ENCODE measurements around the gene CMC1.
A peak's percentile ranks its signal among the peaks of the same experiment; 100 is the strongest.
"Not testable (repeated sequence)": the region's sequence is repeated elsewhere in the genome, so short reads cannot be mapped to it uniquely, and the experiment has no call there.

Gene CMC1, protein sequence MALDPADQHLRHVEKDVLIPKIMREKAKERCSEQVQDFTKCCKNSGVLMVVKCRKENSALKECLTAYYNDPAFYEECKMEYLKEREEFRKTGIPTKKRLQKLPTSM

DNA sequence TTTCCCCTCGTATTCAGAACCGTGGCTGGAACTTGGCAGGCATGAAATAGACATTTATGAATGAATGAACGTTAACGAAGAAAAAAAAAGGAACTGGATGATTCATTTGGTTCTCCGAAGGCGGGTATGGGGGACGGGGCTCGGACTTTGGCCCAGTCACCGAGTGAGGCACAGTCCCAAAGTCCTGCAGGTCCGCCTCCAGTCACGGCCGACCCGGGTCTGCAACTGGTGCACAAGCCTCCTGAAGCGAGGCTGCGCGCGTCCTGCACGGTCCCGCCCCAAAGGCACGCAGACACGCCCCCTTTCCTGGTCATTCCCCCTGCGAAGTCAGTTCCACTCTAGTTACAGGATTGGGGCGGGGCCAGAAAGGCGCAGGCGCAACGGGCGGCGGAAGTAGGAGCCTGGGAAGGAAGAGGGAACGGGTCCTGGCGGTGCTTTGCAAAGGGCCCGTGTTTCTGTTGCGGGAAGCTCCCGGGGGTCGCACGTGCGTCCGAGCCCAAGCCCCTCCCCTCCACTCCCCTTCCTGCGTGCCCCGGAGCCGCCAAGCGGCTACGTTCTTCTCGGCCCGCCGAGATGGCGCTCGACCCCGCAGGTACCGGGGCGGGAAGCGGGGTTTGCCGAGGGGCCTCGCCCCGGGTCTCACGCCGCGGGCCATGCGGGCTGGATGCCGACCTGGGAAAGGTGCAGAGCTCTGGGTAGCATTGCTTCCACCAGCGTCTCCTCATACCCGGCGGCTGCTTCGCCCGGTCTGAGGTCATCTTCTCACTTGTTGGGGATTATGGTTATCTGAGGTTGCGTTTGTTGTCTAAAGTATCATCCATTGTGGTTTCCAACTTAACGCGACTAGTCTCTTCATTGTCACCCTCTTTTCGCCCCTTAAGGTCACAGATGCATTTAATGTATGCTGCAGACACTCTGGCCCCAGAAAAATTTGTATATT, at the start of gene CMC1:
TSS of gene CMC1 (plus strand) at position 399 of the 940 bp plus-strand sequence. CDS start at position 574, 175 bp downstream.
- peak within 1 kb of the TSS; percentile 85 to 100 (median 92) for H3K4me3 ChIP-seq

DNA sequence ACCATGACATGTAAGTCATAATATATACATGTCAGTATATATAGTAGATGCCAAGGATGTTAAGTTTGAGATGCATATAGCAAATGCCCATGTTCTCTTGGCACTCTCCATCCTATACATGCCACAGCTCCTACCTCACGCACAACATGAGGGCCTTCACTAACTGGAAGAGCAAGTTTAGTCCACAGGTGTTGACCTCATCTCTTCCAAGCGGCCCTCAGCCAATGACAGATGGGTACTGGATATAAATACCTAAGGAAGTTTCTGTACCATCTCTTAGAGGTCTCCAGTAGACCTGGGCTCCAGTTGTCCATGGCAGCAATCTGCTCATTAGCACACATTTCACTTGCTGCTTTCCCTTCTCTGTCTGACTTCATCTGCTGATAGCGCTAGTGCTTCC, 43.3 kb upstream of the CMC1 start:
- H3K4me3 ChIP-seq, result no peak overlapping the region
- H3K27ac ChIP-seq, result no peak overlapping the region

More for the DNA sequence above, at the start of gene CMC1:
- peak within 1 kb of the TSS in 20 of 21 experiments; percentile 79 to 94 (median 89) for H3K27ac ChIP-seq

DNA sequence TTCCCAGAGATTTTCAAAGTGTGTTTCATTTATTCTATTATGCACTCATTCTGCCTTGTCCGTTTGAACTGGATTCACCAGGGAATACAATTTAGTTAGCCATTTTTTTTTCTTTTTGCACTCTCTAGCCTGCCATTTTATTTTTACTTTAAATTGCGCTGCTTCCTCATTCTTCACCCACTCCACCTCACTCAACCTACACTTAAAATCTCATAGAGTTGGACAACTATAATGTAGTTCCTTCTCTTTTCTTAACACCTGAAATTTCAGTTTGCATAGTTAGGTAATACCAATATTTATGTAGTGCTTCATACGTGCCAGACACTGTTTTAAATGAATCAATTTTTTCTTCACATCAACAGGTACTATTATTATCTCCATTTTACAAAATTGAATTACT, 42.4 kb upstream of the CMC1 start:
- Histone ChIP-seq H3K4me3 (no peak overlapping the region), H3K27ac (no peak overlapping the region)

DNA sequence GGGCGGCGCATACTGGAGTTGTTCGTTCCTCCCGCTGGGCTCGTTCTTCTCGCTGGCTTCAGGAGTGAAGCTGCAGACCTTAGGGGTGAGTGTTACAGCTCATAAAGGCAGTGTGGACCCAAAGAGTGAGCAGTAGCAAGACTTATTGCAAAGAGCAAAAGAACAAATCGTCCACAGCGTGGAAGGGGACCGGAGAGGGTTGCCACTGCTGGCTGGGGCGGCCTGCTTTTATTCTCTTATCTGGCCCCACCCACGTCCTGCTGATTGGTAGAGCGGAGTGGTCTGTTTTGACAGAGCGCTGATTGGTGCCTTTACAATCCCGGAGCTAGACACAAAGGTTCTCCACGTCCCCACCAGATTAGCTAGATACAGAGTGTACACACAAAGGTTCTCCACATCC, 41.8 kb upstream of the CMC1 start:
- not testable (repeated sequence) for H3K27ac ChIP-seq, H3K4me3 ChIP-seq

DNA sequence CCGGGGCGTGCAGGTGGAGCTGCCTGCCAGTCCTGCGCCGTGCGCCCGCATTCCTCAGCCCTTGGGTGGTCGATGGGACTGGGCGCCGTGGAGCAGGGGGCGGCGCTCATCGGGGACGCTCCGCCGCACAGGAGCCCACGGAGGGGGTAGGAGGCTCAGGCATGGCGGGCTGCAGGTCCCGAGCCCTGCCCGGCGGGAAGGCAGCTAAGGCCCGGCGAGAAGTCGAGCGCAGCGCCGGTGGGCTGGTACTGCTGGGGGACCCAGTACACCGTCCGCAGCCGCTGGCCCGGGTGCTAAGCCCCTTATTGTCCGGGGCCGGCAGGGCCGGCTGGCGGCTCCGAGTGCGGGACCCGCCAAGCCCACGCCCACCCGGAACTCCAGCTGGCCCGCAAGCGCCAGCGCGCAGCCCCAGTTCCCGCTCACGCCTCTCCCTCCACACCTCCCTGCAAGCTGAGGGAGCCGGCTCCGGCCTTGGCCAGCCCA, 41.0 kb upstream of the CMC1 start:
- peak overlapping the region in 3 of 7 experiments; percentile 23 to 26 (median 23) for H3K4me3 ChIP-seq
- peak overlapping the region in 3 of 21 experiments; percentile 1 to 29 (median 16) for H3K27ac ChIP-seq

DNA sequence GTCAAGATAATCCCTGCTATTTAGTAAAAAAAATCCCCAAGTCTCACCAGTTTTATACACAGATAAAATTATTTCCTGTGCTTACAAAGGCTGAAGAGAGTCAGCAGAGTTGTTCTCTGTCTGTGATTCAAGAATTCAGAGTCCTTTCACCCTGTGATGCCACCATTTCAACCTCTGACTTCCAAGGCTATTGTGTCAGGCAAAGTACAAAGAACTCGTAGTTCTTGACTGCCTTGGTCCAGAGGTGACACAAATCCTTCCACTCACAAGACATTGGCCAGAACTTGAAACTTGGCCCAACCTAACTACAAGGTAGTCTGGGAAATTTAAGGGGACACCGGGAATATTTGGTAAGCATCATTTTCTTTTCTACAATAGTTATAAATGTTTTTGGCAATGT, 34.9 kb upstream of the CMC1 start:
- H3K27ac ChIP-seq, result peak overlapping the region in 1 of 21 experiments; percentile 48
- H3K4me3 ChIP-seq, result no peak overlapping the region

DNA sequence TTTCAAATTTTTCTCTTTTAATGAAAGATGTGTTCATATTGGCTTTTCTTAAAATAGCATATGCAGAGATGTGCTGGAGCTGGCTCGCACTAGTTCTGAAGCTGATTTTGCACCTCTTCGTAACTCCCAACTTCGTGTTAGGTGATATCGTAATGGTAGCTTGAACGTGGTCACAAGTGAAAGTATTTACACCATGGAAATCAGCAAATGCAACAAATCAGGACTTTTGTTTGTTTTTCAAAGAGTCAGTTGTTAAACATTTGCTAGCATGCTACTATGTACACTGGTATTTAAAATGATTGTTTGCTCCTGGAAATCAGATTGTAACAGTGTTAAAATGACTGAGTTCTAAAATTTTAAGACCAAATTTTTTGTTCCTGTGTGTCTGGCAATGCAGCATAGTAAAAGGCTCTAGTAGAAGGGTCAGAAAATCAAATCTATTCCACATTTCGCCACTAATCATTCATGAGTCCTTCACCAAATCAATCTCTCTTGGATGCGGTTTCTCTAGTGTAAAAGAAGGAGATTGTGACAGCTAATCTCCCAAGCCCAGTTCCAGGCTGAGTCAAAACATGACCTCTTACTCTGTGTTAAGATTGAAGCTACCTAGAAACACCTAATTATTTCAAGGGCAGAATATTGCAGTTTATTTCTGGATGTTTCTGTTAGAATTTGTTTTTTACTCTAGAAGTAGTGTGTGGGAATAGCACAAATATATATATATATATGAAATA, 34.3 kb upstream of the CMC1 start:
- H3K27ac ChIP-seq, result no peak overlapping the region
- no peak overlapping the region for H3K4me3 ChIP-seq

DNA sequence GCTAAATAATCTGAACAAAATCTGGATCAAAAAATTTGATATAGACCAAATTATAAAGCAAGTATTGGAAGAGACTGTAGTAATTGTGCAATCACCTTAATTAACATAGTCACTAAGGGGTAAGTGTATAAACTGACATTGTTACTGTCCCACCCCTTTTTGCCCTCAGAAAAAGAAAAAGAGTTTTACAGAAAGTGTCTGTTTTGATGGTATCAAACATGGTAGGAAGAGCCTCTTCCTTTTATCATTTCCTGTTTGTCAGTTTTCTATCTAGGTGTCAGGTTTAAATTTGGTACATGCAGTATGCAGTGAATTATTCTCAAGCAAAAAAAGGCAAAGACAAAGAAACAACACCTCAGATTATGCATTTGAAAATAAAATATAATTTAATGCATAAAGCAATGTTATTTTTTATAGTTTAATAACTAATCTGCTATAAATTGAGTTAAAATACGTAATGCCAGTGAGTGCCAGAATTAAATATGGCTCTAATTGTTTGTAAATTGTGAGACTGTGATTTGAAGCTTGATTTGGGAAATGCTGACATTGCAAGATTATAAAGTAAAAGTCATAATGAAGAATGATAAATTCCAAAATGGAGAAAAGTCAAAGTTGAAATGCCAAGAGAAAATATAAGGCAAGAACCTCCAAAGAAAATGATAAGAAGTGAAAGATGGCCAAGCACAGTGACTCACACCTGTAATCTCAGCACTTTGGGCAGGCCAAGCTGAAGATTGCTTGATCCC, 30.3 kb upstream of the CMC1 start:
- Histone ChIP-seq H3K27ac (peak overlapping the region in 2 of 21 experiments; percentile 1 to 75), H3K4me3 (no peak overlapping the region)

DNA sequence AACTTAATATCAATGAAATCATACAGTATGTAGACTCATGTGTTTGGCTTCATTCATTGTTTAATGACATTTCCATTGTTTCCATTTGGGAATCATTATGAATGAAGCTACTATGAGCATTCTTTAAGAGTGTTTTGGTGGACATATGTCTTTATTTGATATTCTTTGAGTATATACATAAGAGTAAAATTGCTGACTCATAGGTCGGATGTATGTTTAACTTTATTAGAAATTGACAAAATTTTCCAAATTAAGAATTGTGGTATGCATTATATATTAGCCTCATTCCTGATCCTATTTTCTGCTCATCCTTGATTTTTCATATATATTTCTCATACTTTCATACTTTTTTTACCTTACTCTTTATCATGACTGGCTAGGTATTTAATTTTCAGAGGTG, 28.7 kb upstream of the CMC1 start:
- H3K27ac ChIP-seq, result no peak overlapping the region
- no peak overlapping the region for H3K4me3 ChIP-seq

DNA sequence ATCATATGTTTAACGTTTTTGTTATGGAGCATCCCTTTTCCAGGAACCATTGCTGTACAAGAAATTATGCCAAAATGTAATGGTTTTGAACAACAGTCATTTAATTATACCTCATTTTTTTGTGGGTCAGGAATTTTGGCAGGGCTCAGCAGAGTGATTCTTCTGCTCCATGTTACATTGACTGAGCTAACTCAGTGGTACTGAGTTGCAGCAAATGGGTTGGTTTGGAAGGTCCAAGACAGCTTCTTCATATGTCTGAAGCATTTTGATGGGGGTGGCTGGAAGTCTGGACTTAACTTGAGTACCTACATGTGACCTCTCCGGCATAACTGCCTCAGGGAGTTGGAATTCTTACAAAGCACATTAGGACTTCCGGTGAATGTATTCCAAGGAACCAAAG, 26.0 kb upstream of the CMC1 start:
- Histone ChIP-seq H3K27ac (no peak overlapping the region), H3K4me3 (no peak overlapping the region)

DNA sequence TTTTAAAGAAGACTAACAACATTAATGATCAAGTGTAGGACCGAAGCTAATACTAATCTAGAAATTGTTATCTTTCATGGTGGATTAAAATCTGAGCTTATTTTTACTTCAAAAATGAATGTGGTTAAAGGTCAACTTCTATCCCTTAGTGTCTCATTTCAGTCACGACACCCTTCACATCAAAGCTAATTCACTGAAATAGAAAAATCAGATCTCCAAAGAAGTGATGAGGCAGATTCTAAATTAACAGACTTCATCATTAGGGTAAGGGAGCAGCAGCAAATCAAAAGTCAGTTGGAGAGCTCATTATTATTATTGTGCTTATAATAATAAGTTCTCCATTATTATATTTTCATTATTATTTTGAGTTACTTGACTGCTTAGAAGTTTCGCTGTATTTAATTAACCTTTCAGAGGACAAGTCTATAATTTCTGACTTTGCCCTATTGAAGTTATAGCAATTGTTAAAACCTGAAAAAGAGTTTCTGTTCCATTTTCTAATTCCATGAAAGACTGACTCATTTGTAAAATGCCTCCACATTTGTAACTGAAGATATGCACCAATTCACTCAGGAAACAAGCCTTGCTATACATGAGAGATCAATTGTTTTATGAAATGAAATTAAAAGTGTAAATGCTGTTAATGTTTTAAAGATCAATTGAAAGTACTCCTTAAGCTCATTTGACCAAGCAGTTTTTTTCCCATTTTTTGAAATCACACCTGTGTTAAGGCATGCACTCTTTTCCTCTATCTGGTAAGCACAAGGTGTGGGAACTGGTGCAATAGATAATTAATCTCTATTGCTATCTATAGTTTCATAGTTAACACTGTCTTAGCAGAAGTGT, 23.1 kb upstream of the CMC1 start:
- Histone ChIP-seq H3K27ac (no peak overlapping the region), H3K4me3 (no peak overlapping the region)

DNA sequence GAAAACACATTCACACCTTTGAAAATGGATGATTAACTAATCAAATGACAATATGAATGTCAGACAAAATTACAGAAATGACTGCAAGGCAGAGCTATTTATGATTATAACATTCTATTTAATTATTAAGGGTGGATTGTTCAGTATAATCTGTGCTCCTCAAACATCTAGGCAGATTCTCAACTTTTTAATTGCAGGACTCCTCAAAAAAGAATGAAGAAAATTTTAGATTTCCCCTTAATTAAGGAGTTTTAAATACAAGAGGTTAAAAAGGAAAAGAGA, 22.6 kb upstream of the CMC1 start:
- Histone ChIP-seq H3K4me3 (no peak overlapping the region), H3K27ac (no peak overlapping the region)

DNA sequence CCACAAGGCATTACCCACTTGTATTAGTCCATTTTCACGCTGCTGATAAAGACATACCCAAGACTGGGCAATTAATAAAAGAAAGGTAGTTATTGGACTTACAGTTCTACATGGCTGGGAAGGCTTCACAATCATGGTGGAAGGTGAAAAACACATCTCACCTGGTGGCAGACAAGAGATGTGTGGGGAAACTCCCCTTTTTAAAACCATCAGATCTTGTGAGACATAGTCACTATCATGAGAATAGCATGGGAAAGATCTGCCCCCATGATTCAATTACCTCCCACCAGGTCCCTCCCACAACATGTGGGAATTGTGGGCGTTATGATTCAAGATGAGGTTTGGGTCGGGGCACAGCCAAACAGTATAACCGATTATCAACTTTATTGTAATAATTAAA, 17.0 kb upstream of the CMC1 start:
- Histone ChIP-seq H3K27ac (no peak overlapping the region), H3K4me3 (no peak overlapping the region)

DNA sequence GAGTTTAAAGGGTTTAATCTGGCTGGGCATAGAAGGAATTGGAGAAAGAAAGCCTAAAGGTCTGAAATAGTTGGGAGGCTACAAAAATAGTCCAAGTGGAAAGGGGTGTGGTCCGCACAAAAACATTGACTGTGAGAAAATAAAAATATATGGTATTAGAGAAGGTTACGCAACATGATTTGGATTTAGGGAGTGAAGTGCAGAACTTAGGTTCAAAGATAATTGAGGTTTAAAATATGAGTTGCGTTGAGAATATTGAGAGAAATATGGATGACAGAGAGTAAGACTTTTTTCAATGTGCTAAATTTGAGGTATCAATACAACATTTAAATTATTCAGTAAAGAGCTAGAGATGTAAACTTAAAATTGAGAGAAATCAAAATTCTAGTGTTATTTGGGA, 15.4 kb upstream of the CMC1 start:
- no peak overlapping the region for H3K27ac ChIP-seq
- H3K4me3 ChIP-seq, result no peak overlapping the region

DNA sequence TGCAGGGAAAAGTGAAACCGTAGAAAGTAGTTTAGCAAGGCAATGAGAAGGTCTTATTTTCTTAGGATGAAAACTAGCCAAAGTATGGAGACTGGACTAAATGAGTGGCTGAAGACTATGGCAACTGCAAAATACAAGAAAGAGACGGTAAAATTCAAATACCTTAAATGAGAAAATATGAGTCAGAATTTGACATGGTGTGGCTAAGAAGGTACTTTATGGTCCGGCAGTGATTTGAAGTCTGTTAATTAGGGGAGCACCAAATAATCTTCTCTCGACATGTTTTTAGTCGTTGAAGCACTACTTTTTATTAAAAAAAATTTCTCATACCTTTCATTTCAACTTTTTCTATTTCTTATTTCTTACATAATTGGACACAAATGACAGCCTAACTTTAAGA, 12.8 kb upstream of the CMC1 start:
- H3K27ac ChIP-seq, result no peak overlapping the region
- H3K4me3 ChIP-seq, result no peak overlapping the region

DNA sequence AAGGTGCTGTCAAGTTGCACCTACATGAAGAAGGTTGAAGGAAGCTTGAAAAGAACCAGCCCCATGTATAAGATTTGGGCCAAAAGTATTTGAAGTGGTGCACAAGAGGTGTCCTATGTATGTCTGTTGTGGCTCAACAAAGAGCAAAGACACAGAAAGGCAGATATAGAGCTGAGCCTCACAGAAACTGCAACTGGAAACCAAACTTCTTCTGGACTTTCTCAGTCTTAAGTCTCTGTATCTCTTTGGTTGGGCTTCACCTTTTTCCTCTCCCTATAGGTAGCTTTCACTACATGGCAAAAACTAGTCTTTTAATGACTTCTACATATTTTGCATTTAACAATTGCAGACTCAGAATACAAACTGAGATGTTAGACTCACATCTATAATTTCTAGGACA, 8.8 kb upstream of the CMC1 start:
- H3K4me3 ChIP-seq, result no peak overlapping the region
- H3K27ac ChIP-seq, result no peak overlapping the region

DNA sequence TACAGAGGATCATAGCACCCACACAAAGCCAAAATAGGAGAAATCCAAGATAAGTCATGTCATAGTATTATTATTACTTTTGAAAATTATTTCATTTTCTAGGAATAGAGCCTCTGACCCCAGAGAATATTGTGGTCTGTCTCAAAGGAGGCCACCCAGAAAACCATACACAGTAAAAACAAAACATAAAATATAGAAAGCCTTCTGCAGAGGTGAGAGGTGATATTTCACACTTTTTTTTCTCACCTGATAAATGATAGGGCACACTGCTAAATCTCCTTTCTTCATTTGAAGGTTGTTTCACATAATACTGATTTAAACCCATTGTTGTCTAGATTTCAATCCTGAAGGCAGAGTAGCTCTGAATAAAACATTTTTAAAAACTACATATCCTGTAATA, 7.0 kb upstream of the CMC1 start:
- Histone ChIP-seq H3K4me3 (no peak overlapping the region), H3K27ac (no peak overlapping the region)

DNA sequence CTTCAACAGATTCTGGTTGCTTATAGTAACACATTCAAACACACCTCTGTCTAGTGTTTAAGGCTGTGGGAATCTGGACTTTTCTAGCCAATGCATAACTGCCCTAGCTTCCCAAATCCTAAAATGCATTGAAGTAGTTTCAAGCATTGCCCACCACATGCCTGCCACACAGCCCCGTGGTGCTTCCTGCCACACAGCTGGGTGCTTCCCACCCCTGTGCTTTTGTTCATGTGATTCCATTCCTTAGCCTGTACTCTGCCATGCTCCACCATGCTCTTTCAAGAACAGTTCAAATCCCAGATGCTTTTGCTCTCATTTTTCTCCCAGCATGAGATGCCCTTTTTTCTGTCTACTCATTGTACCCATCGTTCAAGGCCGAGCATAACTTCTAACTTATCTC, 2.3 kb upstream of the CMC1 start:
- H3K4me3 ChIP-seq, result no peak overlapping the region
- no peak overlapping the region for H3K27ac ChIP-seq

DNA sequence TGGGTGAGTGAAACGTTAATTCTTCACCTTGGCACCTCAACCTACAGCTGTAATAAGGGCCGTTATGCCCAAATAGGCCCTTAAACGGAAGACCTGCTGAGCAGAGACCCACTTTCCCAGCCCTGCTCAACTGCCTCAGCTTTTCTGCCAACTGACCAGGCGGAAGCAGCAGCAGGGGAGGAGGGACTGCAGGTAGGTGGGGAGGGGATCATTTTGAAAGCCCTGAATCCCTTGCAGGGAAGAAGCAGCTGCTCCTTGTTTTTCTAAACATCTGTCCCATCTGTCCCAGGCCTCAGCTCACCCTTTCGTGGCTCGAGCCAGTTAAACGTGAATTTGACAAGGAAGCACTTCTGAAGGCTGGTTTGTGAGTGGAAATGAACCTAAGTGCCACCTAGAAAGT, 978 bp upstream of the CMC1 start:
- Histone ChIP-seq H3K4me3 (peak overlapping the region in 1 of 7 experiments; percentile 97), H3K27ac (peak overlapping the region in 1 of 21 experiments; percentile 21)
